A673 (cell line): ENCODE results near the gene FLYWCH1. TPM values are rescaled to one million over a fixed set of nuclear protein-coding genes. Genes with fewer than 3 reads are reported as not detected.

Experiments
- BruUV-seq: library from RNA; stranded (reverse); fragments of 400-500 nt; replicated peaks from 2 replicates; lab custom pipeline; 2021; lab: Mats Ljungman, UMichigan
- CTCF ChIA-PET: fragments of 300-600 bp; sonication (Branson Sonifier 250); formaldehyde crosslinking; loops from one replicate; lab custom pipeline; 2022; ENCODE audit warnings: antibody characterized with exemption; lab: Charles Lee
- POLR2A ChIA-PET: fragments of 300-600 bp; sonication (Branson Sonifier 250); formaldehyde crosslinking; loops from one replicate; lab custom pipeline; 2022; ENCODE audit warnings: antibody characterized with exemption; ENCODE audit not compliant: low non-redundant PET; lab: Charles Lee
- DNase-seq: peaks from one replicate; pipeline ENCODE4 v3.0.0-alpha.2; 2015; ENCODE audit warnings: low spot score
- H3K27ac ChIP-seq: fragments of 200-600 bp; sonication (generic); 2 replicates; pipeline ENCODE4 v1.5.1; 2016; ENCODE audit warnings: mixed run types, low read depth, mild to moderate bottlenecking, mixed read lengths, antibody characterized with exemption, low read length; ENCODE audit not compliant: poor library complexity, severe bottlenecking
- H3K27me3 ChIP-seq: fragments of 200-600 bp; sonication (generic); replicated peaks from 2 replicates; pipeline ENCODE4 v1.6.1; 2017; ENCODE audit warnings: mixed run types, low read depth, mild to moderate bottlenecking, mixed read lengths, antibody characterized with exemption, low read length; ENCODE audit not compliant: insufficient read depth, poor library complexity
- H3K36me3 ChIP-seq: fragments of 200-600 bp; sonication (generic); 2 replicates; pipeline ENCODE4 v1.6.1; 2016; ENCODE audit warnings: mixed run types, mild to moderate bottlenecking, mixed read lengths, antibody characterized with exemption, low read length; ENCODE audit not compliant: insufficient read depth, poor library complexity, severe bottlenecking
- H3K4me1 ChIP-seq: fragments of 200-600 bp; sonication (generic); 2 replicates; pipeline ENCODE4 v1.6.1; 2017; ENCODE audit warnings: mixed run types, mild to moderate bottlenecking, mixed read lengths, antibody characterized with exemption, low read length; ENCODE audit not compliant: insufficient read depth, poor library complexity, severe bottlenecking
- H3K4me3 ChIP-seq: fragments of 200-600 bp; sonication (generic); 2 replicates; pipeline ENCODE4 v1.5.1; 2016; ENCODE audit warnings: low read depth, mixed run types, mild to moderate bottlenecking, mixed read lengths, low read length; ENCODE audit not compliant: poor library complexity, severe bottlenecking
- H3K9me3 ChIP-seq: fragments of 200-600 bp; sonication (generic); 2 replicates; pipeline ENCODE4 v1.6.1; 2016; ENCODE audit warnings: mixed run types, low read depth, mild to moderate bottlenecking, mixed read lengths, antibody characterized with exemption, low read length; ENCODE audit not compliant: poor library complexity, severe bottlenecking
- EZH2 ChIP-seq: fragments of 200-600 bp; sonication (generic); IDR thresholded peaks from 2 replicates; pipeline ENCODE4 v1.6.1; 2017; ENCODE audit warnings: borderline replicate concordance, low read depth, mild to moderate bottlenecking, mixed read lengths, antibody characterized with exemption, low read length; ENCODE audit not compliant: poor library complexity, severe bottlenecking
- intact Hi-C: fragments of 100-400 bp; cut with micrococcal nuclease; formaldehyde crosslinking; loops from one replicate; pipeline ENCODE4 v1.10.0; 2022; ENCODE audit not compliant: unreplicated experiment
- total RNA-seq: library from RNA; stranded (reverse); gene quantifications from 2 replicates; pipeline ENCODE4 v1.2.3, GENCODE V29; 2021
- TF ChIP-seq, protein P1 (sequence below): fragments of 300-800, 200-600 bp; sonication (generic); conservative IDR thresholded peaks from 2 replicates; pipeline ENCODE4 v1.5.1; 2017; ENCODE audit warnings: low read depth, mild to moderate bottlenecking, antibody characterized with exemption, low read length, moderate library complexity, mixed read lengths

Gene FLYWCH1
- total RNA-seq, 1 experiment from 2014 or later: 46.8 TPM

DNA sequence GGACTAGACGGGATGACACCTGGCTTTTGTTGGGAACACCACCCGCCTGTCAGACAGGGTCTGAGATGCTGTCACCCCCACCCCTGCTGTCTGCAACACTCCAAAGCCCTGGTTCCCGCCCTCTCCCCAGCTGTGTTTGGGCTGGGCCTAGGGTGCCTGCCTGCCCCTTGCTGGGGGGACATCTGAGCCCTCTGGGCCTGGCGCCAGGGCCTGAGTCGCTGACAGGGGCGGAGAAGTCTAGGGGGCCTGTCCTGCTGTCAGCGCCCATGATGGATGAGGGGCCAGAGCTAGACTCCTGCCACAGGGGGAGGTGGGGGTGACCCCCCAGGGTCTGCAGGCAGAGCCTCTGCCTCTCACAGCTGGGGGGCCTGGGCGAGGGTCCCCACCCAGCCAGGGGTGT, 76.1 kb downstream of the FLYWCH1 start:
- TF ChIP-seq, protein P1, sequence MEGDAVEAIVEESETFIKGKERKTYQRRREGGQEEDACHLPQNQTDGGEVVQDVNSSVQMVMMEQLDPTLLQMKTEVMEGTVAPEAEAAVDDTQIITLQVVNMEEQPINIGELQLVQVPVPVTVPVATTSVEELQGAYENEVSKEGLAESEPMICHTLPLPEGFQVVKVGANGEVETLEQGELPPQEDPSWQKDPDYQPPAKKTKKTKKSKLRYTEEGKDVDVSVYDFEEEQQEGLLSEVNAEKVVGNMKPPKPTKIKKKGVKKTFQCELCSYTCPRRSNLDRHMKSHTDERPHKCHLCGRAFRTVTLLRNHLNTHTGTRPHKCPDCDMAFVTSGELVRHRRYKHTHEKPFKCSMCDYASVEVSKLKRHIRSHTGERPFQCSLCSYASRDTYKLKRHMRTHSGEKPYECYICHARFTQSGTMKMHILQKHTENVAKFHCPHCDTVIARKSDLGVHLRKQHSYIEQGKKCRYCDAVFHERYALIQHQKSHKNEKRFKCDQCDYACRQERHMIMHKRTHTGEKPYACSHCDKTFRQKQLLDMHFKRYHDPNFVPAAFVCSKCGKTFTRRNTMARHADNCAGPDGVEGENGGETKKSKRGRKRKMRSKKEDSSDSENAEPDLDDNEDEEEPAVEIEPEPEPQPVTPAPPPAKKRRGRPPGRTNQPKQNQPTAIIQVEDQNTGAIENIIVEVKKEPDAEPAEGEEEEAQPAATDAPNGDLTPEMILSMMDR: no peak
- TF ChIP-seq EZH2: no peak
- no peak overlapping the region for H3K27ac ChIP-seq
- no peaks in the 10 kb centered on the region for H3K27me3 ChIP-seq
- DNase-seq: peak; percentile 41
- H3K36me3 ChIP-seq: no peaks in the 10 kb centered on the region
- H3K4me3 ChIP-seq: no peak overlapping the region
- no peaks in the 10 kb centered on the region for H3K9me3 ChIP-seq
- H3K4me1 ChIP-seq: no peaks in the 10 kb centered on the region
- POLR2A ChIA-PET: interaction anchor here (0.6 kb wide), 1 partner anchor 65 kb away, joined by 3 read pairs; no protein-coding TSS in a partner anchor
- intact Hi-C loops: no loop called here
- BruUV-seq: no TSS peak
- CTCF ChIA-PET: no interaction called here

DNA sequence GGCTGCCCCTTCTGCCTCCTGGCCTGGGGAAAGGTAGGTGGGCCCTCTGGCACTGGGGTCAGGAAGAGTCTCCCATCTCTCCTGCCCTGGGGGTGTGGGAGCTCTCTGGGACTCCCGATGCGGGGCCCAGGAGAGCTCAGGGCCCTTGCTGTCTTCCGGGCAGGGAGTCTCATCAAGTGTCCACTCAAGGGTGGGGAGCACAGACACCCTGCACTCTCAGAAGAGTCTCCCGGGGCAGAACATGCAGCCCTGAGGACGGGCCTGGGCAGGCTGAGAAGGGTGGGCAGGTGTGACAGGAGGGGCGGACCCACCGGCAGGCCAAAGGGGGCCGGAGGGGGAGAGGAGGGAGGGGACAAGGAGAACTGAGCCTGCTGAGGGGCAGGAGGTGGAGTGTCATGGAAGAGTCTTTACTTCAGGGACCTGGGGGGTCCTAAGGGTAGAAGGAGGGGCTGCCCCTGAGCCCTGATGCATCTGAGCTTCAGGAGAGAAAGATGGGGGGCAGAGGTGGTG, 76.9 kb downstream of the FLYWCH1 start:
- ChIA-PET POLR2A (interaction anchor here (0.6 kb wide), 1 partner anchor 66 kb away, joined by 3 read pairs; no protein-coding TSS in a partner anchor), CTCF (no interaction called here)
- DNase-seq: no peak
- no peaks in the 10 kb centered on the region for H3K4me1 ChIP-seq
- TF ChIP-seq, protein P1: no peak
- no peak for TF ChIP-seq EZH2
- H3K27ac ChIP-seq: no peak overlapping the region
- H3K36me3 ChIP-seq: no peaks in the 10 kb centered on the region
- intact Hi-C loops: no loop called here
- H3K4me3 ChIP-seq: no peak overlapping the region
- no TSS peak for BruUV-seq
- no peaks in the 10 kb centered on the region for H3K9me3 ChIP-seq
- no peaks in the 10 kb centered on the region for H3K27me3 ChIP-seq

DNA sequence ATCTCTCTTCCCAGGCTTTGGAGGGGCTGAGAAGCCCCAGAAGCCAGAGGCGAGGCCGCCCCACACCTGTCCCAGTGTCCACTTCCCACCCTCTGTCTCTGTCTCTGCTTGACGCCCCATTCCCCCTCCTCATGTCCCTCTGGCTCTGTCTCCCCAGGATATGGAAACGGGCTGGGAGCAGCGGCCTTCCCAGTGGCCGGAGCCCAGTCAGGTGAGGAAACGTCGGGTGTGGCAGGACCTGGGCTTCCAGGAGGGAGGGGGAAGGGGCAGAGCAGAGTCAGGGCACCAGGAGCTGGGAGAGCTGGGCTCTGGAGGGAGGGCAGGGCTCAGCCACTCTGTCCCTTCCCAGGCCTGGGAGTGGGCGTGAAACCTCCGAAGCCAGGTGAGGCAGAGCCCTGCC, 79.2 kb downstream of the FLYWCH1 start:
- Histone ChIP-seq H3K4me3 (no peak overlapping the region), H3K9me3 (no peaks in the 10 kb centered on the region), H3K36me3 (no peaks in the 10 kb centered on the region), H3K27me3 (no peaks in the 10 kb centered on the region), H3K4me1 (no peaks in the 10 kb centered on the region), H3K27ac (no peak overlapping the region)
- ChIA-PET CTCF (no interaction called here), POLR2A (no interaction called here)
- intact Hi-C loops: no loop called here
- BruUV-seq: no TSS peak
- TF ChIP-seq EZH2: no peak
- TF ChIP-seq, protein P1: no peak
- no peak for DNase-seq
